Kidney (tissue), 14 donors: ENCODE results near the gene C2orf68. TPM values are rescaled to one million over a fixed set of nuclear protein-coding genes. Genes with fewer than 3 reads are reported as not detected.

Experiments used
- DNase-seq, 5 donors: peaks; one replicate each; pipeline ENCODE4 v3.0.0-alpha.2; 2013 to 2020
- FAIRE-seq: peaks from 2 replicates; lab custom pipeline; 2012; peaks lifted over from hg19 to GRCh38; lab: Jason Lieb, UNC
- H3K27ac ChIP-seq, 2 donors: one replicate each; pipeline ENCODE4 v1.7.0; 2013; ENCODE audit warnings: low read depth in 2 of 2, low read length in 2 of 2, inconsistent platforms in 1 of 2
- H3K27me3 ChIP-seq: one replicate; pipeline ENCODE4 v1.7.1; 2013; ENCODE audit warnings: low read length, inconsistent platforms; ENCODE audit not compliant: control insufficient read depth, insufficient read depth
- H3K36me3 ChIP-seq, 3 donors: one replicate each; pipeline versions ENCODE4 v1.7.0 to v1.7.1; 2013; ENCODE audit warnings: low read length in 3 of 3, control low read depth in 1 of 3, inconsistent platforms in 1 of 3; ENCODE audit not compliant: insufficient read depth in 3 of 3, control insufficient read depth in 2 of 3
- H3K4me1 ChIP-seq, 3 donors: one replicate each; pipeline versions ENCODE4 v1.7.0 to v1.7.1; 2013; ENCODE audit warnings: low read length in 3 of 3, inconsistent platforms in 1 of 3, low read depth in 1 of 3; ENCODE audit not compliant: control insufficient read depth in 2 of 3, insufficient read depth in 2 of 3
- H3K4me3 ChIP-seq, 3 donors: one replicate each; pipeline versions ENCODE4 v1.7.0 to v1.8.1; 2013; ENCODE audit warnings: low read length in 3 of 3, control low read depth in 1 of 3, inconsistent platforms in 1 of 3
- H3K9ac ChIP-seq, 3 donors: one replicate each; pipeline versions ENCODE4 v1.7.0 to v1.7.1; 2013; ENCODE audit warnings: low read length in 3 of 3, control low read depth in 1 of 3, inconsistent platforms in 1 of 3
- H3K9me3 ChIP-seq, 3 donors: one replicate each; pipeline versions ENCODE4 v1.7.0 to v1.7.1; 2013; ENCODE audit warnings: low read length in 3 of 3, control low read depth in 1 of 3, inconsistent platforms in 1 of 3; ENCODE audit not compliant: control insufficient read depth in 2 of 3, insufficient read depth in 1 of 3
- CTCF ChIP-seq: IDR thresholded peaks from 3 replicates; pipeline ENCODE4 v1.5.1; 2012; ENCODE audit warnings: mild to moderate bottlenecking, moderate library complexity, borderline replicate concordance; ENCODE audit not compliant: insufficient read depth; ENCODE audit errors: extremely low read depth
- intact Hi-C: fragments of 100-400 bp; cut with DNase I; formaldehyde crosslinking; loops from one replicate; pipeline ENCODE4 v1.11.1; 2022
- polyA plus RNA-seq: library from polyadenylated mRNA; stranded (reverse); fragments of 350-450 nt; fragmentation: Illumina TruSeq; extraction: RNeasy Lipid Tissue Mini Kit (QIAGEN cat#74804); gene quantifications from one replicate; pipeline ENCODE4 v1.2.3, GENCODE V29; 2014; ENCODE audit warnings: low read depth, low replicate concordance; ENCODE audit not compliant: insufficient read depth
- total RNA-seq: library from RNA; stranded (reverse); fragmentation: NEBNext Ultra II Directional; extraction: Animal tissue kit (Norgen Biotek cat#: 25700); gene quantifications from one replicate; pipeline ENCODE4 v1.2.1, GENCODE V29; 2021
- donor health status: control.
- donor health status: control.
- donor health status: control.
- donor health status: control.
- donor health status: control.
- donor health status: DM: yes; HTN: yes; CAD: no.
- donor health status: Normal renal cell carcinoma (clear cell type).

The C2orf68 gene
- total and polyA plus RNA-seq, 2 donors from 2014 or later = 34.5 to 37.6 TPM

GRCh38 chr2:85597241-85597640, 14.6 kb downstream of the C2orf68 start:
- intact Hi-C loops = no loop called here
- peaks cover 0 to 51% (median 46%) of the 10 kb centered on the region in 3 donors for H3K4me1 ChIP-seq

GRCh38 chr2:85596486-85597143, 15.3 kb downstream of the C2orf68 start:
- peaks cover 2 to 24% (median 3%) of the 10 kb centered on the region in 3 donors for H3K36me3 ChIP-seq
- peak overlapping the region; percentile 84 to 98 (median 90) for H3K4me3 ChIP-seq
- no peak for DNase-seq
- intact Hi-C loops = no loop called here
- no peak for FAIRE-seq
- no peak overlapping the region for H3K27ac ChIP-seq
- TF ChIP-seq CTCF = no peak
- H3K4me1 ChIP-seq = peaks cover 0 to 50% (median 44%) of the 10 kb centered on the region in 3 donors
- H3K9me3 ChIP-seq = no peaks in the 10 kb centered on the region
- no peaks in the 10 kb centered on the region for H3K27me3 ChIP-seq
- peak overlapping the region in 2 of 3 donors; percentile 86 to 97 for H3K9ac ChIP-seq

More at GRCh38 chr2:85597241-85597640, 14.6 kb downstream of the C2orf68 start:
- FAIRE-seq (no peak), DNase-seq (no peak)
- Histone ChIP-seq H3K9me3 (no peaks in the 10 kb centered on the region), H3K27me3 (no peaks in the 10 kb centered on the region), H3K36me3 (peaks cover 2 to 24% (median 3%) of the 10 kb centered on the region in 3 donors), H3K9ac (peak overlapping the region in 1 of 3 donors; percentile 97), H3K4me3 (peak overlapping the region in 1 of 3 donors; percentile 98), H3K27ac (peak overlapping the region in 1 of 2 donors; percentile 49)
- no peak for TF ChIP-seq CTCF

GRCh38 chr2:85596026-85596333, 15.9 kb downstream of the C2orf68 start:
- Histone ChIP-seq H3K4me1 (peaks cover 0 to 50% (median 41%) of the 10 kb centered on the region in 3 donors), H3K4me3 (peak overlapping the region; percentile 84 to 98 (median 90)), H3K9ac (peak overlapping the region; percentile 84 to 97 (median 86)), H3K9me3 (no peaks in the 10 kb centered on the region), H3K27me3 (no peaks in the 10 kb centered on the region), H3K27ac (peak overlapping the region; percentile 89), H3K36me3 (peaks cover 2 to 24% (median 3%) of the 10 kb centered on the region in 3 donors)
- DNase-seq (peak in 2 of 5 donors; percentile 34 to 47), FAIRE-seq (no peak)
- TF ChIP-seq CTCF = no peak
- intact Hi-C loops = no loop called here
